Mammary epithelial cell (primary cell): Measurements from ENCODE around the gene FKBP9.
"Not testable (repeated sequence)": the region's sequence is repeated elsewhere in the genome, so short reads cannot be mapped to it uniquely, and the experiment has no call there.

ENCODE experiments used
- EZH2 ChIP-seq: IDR thresholded peaks from 2 replicates; pipeline ENCODE4 v1.6.1; 2012; ENCODE audit warnings: low read length, inconsistent platforms, borderline replicate concordance
- TF ChIP-seq, protein P1 (sequence below), 2 donors: IDR thresholded peaks in 1 of 2; conservative IDR thresholded peaks in 1 of 2; 2 replicates each; pipeline ENCODE4 v1.5.1; 2011 to 2012; ENCODE audit warnings: inconsistent platforms in 2 of 2, low read length in 2 of 2, mild to moderate bottlenecking in 2 of 2, control low read depth in 1 of 2, low read depth in 1 of 2; ENCODE audit not compliant: insufficient read depth in 1 of 2; ENCODE audit errors: extremely low read depth in 1 of 2

- TF ChIP-seq, protein P1, sequence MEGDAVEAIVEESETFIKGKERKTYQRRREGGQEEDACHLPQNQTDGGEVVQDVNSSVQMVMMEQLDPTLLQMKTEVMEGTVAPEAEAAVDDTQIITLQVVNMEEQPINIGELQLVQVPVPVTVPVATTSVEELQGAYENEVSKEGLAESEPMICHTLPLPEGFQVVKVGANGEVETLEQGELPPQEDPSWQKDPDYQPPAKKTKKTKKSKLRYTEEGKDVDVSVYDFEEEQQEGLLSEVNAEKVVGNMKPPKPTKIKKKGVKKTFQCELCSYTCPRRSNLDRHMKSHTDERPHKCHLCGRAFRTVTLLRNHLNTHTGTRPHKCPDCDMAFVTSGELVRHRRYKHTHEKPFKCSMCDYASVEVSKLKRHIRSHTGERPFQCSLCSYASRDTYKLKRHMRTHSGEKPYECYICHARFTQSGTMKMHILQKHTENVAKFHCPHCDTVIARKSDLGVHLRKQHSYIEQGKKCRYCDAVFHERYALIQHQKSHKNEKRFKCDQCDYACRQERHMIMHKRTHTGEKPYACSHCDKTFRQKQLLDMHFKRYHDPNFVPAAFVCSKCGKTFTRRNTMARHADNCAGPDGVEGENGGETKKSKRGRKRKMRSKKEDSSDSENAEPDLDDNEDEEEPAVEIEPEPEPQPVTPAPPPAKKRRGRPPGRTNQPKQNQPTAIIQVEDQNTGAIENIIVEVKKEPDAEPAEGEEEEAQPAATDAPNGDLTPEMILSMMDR (conservative IDR thresholded peaks at IDR 0.05 in 1 of 2, IDR thresholded peaks at IDR 0.05 in 1 of 2; ENCODE audit: extremely low read depth in 1 of 2, insufficient read depth in 1 of 2, low read depth in 1 of 2, low read length in 2 of 2): not testable (repeated sequence)
- TF ChIP-seq EZH2: not testable (repeated sequence)
Observed at GRCh38 chr7:32991068-32991585, 33.9 kb downstream of the FKBP9 start.
